Measurements from ENCODE around the gene MPDU1. TPM values are rescaled to one million over a fixed set of nuclear protein-coding genes. Genes with fewer than 3 reads are reported as not detected.

MPDU1 gene
- total RNA-seq, 2 experiments from 2014 or later, result 48.8 to 53.5 TPM

DNA sequence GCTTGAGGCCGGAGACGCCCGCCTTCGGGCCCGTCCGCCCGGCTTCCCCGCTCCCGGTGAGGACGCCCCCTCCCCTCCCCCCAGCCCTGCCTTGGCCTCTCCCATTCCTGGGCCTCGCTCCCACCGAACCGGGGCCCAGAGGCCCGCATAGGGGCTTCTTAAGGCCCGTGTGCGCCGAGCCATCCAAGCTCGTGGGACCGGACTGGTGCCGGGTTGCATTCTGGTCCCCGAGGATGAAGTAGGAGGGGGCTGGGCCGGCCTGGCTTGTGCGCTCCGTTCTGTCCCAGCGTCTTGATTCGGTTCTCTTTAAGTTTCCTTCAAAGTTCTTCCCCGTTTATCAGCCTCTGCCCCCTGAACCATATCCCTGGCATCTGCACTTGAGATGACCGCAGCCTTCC, 21.4 kb upstream of the MPDU1 start:
- Mint-ChIP-seq H3K27me3 (ENCODE audit: low read depth) (no peaks in the 10 kb centered on the region), H3K9me3 (no peaks in the 10 kb centered on the region), H3K4me1 (ENCODE audit: low read depth) (peaks cover 54% of the 10 kb centered on the region), H3K36me3 (ENCODE audit: low read depth) (peaks cover 23% of the 10 kb centered on the region), H3K27ac (peak overlapping the region; percentile 86), H3K4me3 (peak overlapping the region; percentile 87)
- CTCF ChIA-PET, result interaction anchor here (2.4 to 7.5 kb wide), 3 partner anchors 9 to 48 kb away, joined by 13 to 96 read pairs (median 26); partner anchors contain the start of gene MPDU1
- intact Hi-C loops (cut with micrococcal nuclease), result no loop called here
- DNase-seq, result no peak

DNA sequence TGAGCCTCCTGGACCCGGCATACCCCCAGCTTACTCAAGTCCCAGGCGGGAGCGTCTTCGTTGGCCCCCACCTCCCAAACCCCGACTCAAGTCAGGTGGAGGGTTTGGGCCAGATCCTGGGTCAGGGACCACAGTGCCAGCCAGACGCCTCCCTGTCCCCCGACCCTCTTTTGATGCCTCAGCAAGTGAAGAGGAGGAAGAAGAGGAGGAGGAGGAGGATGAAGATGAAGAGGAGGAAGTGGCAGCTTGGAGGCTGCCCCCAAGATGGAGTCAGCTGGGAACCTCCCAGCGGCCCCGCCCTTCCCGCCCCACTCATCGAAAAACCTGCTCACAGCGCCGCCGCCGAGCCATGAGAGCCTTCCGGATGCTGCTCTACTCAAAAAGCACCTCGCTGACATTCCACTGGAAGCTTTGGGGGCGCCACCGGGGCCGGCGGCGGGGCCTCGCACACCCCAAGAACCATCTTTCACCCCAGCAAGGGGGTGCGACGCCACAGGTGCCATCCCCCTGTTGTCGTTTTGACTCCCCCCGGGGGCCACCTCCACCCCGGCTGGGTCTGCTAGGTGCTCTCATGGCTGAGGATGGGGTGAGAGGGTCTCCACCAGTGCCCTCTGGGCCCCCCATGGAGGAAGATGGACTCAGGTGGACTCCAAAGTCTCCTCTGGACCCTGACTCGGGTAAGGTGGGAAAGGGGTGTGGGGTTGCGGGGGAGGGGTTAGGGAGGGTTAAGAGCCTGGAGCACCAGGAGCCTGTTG, 20.4 kb upstream of the MPDU1 start:
- no peak overlapping the region for H3K27ac Mint-ChIP-seq
- CTCF ChIA-PET, result no interaction called here

DNA sequence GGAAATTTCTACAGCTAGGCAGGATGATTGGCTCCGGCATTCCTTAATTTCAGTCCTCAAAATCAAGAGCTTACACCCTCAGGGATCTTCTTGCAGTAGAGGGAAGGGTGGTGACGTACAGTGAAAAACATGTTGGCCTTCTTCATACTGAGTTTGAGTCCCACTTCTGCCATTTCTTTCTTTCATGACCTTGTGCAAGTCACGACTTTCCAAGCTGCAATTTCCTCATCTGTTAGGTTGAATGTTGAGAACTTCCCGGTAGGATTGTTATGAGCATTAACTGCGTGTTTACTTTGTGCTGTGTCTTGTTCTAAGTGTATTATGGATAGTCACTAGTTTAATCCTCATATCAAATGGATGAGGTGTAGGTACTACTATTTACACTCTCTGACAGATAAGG, 14.1 kb upstream of the MPDU1 start:
- CTCF ChIA-PET, result interaction anchor here (3.5 kb wide), 1 partner anchor 8 kb away, joined by 26 read pairs; the partner anchor contains the start of gene SENP3
- H3K36me3 Mint-ChIP-seq (ENCODE audit: low read depth), result peaks cover 53% of the 10 kb centered on the region

More for the DNA sequence above, 20.4 kb upstream of the MPDU1 start:
- DNase-seq, result no peak
- Mint-ChIP-seq H3K4me1 (ENCODE audit: low read depth) (peaks cover 53% of the 10 kb centered on the region), H3K9me3 (no peaks in the 10 kb centered on the region), H3K4me3 (peak overlapping the region; percentile 87), H3K36me3 (ENCODE audit: low read depth) (peaks cover 29% of the 10 kb centered on the region), H3K27me3 (ENCODE audit: low read depth) (no peaks in the 10 kb centered on the region)
- intact Hi-C loops (cut with micrococcal nuclease), result no loop called here

DNA sequence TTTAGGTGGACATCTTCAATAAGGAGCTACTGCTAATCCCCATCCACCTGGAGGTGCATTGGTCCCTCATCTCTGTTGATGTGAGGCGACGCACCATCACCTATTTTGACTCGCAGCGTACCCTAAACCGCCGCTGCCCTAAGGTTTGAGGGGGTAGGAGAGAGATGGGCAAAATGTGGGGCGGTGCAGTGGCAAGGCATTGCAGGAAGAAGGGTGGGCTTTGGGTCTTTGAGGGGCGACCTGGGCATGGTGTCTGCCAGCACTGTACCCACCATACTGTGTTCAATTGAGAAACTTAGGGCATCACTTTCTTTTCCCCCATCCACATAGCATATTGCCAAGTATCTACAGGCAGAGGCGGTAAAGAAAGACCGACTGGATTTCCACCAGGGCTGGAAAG, 13.3 kb upstream of the MPDU1 start:
- Mint-ChIP-seq H3K27me3 (ENCODE audit: low read depth) (no peaks in the 10 kb centered on the region), H3K9me3 (no peaks in the 10 kb centered on the region), H3K4me3 (no peak overlapping the region), H3K36me3 (ENCODE audit: low read depth) (peaks cover 55% of the 10 kb centered on the region), H3K4me1 (ENCODE audit: low read depth) (peaks cover 36% of the 10 kb centered on the region), H3K27ac (no peak overlapping the region)
- DNase-seq, result no peak
- CTCF ChIA-PET, result interaction anchor here (0.7 to 3.5 kb wide), 3 partner anchors 9 to 118 kb away, joined by 3 to 26 read pairs (median 5); partner anchors contain the start of genes SENP3 and WRAP53
- intact Hi-C loops (cut with micrococcal nuclease), result loop anchor here (10.0 kb wide), 1 partner anchor 526 kb away; the partner anchor contains the start of gene SLC16A11

More for the DNA sequence above, 14.1 kb upstream of the MPDU1 start:
- peaks cover 32% of the 10 kb centered on the region for H3K4me1 Mint-ChIP-seq (ENCODE audit: low read depth)
- intact Hi-C loops (cut with micrococcal nuclease), result no loop called here
- H3K27ac Mint-ChIP-seq, result no peak overlapping the region
- no peak for DNase-seq
- H3K9me3 Mint-ChIP-seq, result no peaks in the 10 kb centered on the region
- no peak overlapping the region for H3K4me3 Mint-ChIP-seq
- no peaks in the 10 kb centered on the region for H3K27me3 Mint-ChIP-seq (ENCODE audit: low read depth)

DNA sequence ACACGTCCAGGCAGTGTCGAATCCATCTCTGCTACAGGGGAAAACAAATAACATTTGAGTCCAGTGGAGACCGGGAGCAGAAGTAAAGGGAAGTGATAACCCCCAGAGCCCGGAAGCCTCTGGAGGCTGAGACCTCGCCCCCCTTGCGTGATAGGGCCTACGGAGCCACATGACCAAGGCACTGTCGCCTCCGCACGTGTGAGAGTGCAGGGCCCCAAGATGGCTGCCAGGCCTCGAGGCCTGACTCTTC, 11.4 kb upstream of the MPDU1 start:
- no peaks in the 10 kb centered on the region for H3K9me3 Mint-ChIP-seq
- intact Hi-C loops (cut with micrococcal nuclease), result loop anchor here (1.0 to 10.0 kb wide), 15 partner anchors 11 to 527 kb away; partner anchors contain the start of genes EIF5A, ELP5, MPDU1 and NEURL4
- H3K4me3 Mint-ChIP-seq, result peak overlapping the region; percentile 85
- peak overlapping the region; percentile 99 for H3K27ac Mint-ChIP-seq
- no peak for DNase-seq
- peaks cover 67% of the 10 kb centered on the region for H3K36me3 Mint-ChIP-seq (ENCODE audit: low read depth)
- CTCF ChIA-PET, result interaction anchor here (1.1 to 3.5 kb wide), 2 partner anchors 11 to 119 kb away, joined by 3 to 26 read pairs; partner anchors contain the start of gene SENP3
- H3K4me1 Mint-ChIP-seq (ENCODE audit: low read depth), result peaks cover 53% of the 10 kb centered on the region
- no peaks in the 10 kb centered on the region for H3K27me3 Mint-ChIP-seq (ENCODE audit: low read depth)

DNA sequence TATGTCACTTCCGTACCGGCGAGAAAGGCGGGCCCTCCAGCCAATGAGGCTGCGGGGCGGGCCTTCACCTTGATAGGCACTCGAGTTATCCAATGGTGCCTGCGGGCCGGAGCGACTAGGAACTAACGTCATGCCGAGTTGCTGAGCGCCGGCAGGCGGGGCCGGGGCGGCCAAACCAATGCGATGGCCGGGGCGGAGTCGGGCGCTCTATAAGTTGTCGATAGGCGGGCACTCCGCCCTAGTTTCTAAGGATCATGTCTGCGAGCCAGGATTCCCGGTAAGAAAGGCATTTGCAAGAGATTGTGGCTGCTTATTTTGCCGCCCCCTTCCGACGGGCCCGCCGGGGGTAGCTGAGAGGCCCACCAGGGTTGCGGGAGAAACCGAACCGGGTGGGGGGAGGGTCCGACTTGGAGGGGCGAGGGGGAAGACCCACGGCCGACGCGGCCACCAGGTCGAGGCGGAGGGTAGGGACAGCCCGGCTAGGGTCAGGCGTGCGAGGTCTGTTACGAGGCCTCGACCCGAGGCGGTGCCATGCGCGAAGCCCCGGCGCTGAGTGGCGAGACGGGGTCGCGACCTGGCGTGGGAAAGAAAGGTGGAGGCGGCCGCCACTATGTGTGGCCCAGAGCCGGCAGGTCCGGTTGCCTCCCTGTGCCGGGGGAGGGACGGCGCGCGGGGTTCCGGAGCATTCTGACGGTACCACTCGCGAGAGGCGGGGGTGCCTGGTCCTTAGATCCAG, 10.9 kb upstream of the MPDU1 start:
- Mint-ChIP-seq H3K36me3 (ENCODE audit: low read depth) (peaks cover 67% of the 10 kb centered on the region), H3K4me1 (ENCODE audit: low read depth) (peaks cover 55% of the 10 kb centered on the region), H3K4me3 (peak overlapping the region; percentile 85), H3K9me3 (no peaks in the 10 kb centered on the region), H3K27me3 (ENCODE audit: low read depth) (no peaks in the 10 kb centered on the region), H3K27ac (peak overlapping the region; percentile 99)
- CTCF ChIA-PET, result interaction anchor here (1.1 to 3.5 kb wide), 2 partner anchors 12 to 120 kb away, joined by 3 to 26 read pairs; partner anchors contain the start of gene SENP3
- peak; percentile 100 for DNase-seq
- intact Hi-C loops (cut with micrococcal nuclease), result loop anchor here (1.0 to 10.0 kb wide), 15 partner anchors 11 to 528 kb away; partner anchors contain the start of genes EIF5A, ELP5, MPDU1 and NEURL4

DNA sequence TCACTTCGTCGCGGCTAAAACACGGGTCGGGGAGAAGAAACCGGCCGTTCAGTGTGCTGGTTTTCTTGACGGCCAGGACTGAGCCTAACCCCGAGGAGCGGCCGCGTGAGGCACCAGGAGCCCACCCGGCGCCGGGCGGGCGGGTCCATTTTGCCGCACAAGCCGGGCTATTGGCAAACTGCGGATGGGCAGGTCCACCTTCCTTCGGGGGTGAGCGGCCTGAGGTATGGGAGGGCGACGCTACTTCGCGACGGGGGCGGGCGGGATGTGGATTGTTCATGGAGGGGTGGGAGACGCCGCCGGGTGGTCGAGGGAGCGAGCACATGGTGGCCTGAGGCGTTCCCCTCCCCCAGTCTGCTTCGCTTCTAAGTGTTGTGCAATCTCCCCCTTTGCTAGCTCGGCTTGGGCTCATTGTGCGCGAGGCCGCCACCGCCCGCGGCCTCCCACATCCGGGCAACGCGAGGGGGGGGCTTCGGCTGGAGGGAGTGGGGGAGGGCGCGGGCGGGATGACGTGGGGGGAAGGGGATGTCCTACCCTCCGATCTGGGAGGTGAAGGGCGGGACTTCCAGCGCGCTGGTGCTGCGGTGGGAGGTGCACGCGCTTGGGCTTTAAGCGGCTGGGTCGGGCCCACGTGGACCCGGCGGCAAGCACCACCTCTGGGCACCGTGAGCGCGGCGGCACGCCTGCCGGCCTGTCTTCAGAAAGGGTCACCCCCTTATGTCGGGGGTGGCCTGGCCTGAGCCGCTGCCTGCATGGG, 10.2 kb upstream of the MPDU1 start:
- Mint-ChIP-seq H3K27ac (peak overlapping the region; percentile 99), H3K4me1 (ENCODE audit: low read depth) (peaks cover 61% of the 10 kb centered on the region), H3K4me3 (peak overlapping the region; percentile 85), H3K27me3 (ENCODE audit: low read depth) (no peaks in the 10 kb centered on the region), H3K36me3 (ENCODE audit: low read depth) (peaks cover 74% of the 10 kb centered on the region), H3K9me3 (no peaks in the 10 kb centered on the region)
- DNase-seq, result peak; percentile 94
- CTCF ChIA-PET, result interaction anchor here (0.9 kb wide), 1 partner anchor 13 kb away, joined by 3 read pairs; no protein-coding TSS in a partner anchor
- intact Hi-C loops (cut with micrococcal nuclease), result loop anchor here (2.0 to 10.0 kb wide), 3 partner anchors 269 to 529 kb away; partner anchors contain the start of genes ELP5 and SLC16A11

DNA sequence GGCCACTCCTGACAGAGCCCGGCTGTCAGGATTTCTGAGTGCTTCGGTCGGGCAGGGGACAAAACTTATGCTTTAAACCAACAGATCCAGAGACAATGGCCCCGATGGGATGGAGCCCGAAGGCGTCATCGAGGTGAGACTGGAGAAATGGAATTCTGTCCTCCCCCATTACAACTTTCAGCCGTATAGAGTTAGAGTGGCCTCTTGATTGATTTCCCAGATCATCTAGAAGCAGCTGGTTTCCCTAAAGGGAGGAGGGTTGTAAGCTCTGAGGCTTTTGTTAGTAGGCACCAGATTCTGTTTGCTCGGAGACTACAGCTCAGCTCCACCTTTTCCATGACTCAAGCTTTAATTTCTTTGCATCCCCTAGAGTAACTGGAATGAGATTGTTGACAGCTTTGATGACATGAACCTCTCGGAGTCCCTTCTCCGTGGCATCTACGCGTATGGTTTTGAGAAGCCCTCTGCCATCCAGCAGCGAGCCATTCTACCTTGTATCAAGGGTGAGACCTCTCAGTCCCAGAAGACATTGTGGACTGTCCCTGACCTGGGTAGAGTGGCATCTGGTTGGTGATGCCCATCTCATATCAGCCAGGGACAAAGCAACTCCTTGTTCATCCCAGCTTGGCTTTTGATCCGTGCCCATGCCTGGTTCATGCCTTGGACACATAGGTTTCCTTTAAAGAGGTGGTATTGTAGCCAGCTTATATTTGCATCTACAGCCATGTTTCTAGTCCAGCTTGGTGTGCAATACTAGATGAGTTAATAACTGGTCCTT, 9.3 kb upstream of the MPDU1 start:
- H3K4me1 Mint-ChIP-seq (ENCODE audit: low read depth), result peaks cover 67% of the 10 kb centered on the region
- peak overlapping the region; percentile 63 for H3K27ac Mint-ChIP-seq
- H3K27me3 Mint-ChIP-seq (ENCODE audit: low read depth), result no peaks in the 10 kb centered on the region
- intact Hi-C loops (cut with micrococcal nuclease), result loop anchor here (10.0 kb wide), 1 partner anchor 530 kb away; the partner anchor contains the start of gene SLC16A11
- no peak for DNase-seq
- peak overlapping the region; percentile 85 for H3K4me3 Mint-ChIP-seq
- peaks cover 70% of the 10 kb centered on the region for H3K36me3 Mint-ChIP-seq (ENCODE audit: low read depth)
- CTCF ChIA-PET, result interaction anchor here (0.8 to 2.3 kb wide), 3 partner anchors 13 to 113 kb away, joined by 3 to 8 read pairs (median 3); partner anchors contain the start of genes SOX15 and TP53
- H3K9me3 Mint-ChIP-seq, result no peaks in the 10 kb centered on the region

DNA sequence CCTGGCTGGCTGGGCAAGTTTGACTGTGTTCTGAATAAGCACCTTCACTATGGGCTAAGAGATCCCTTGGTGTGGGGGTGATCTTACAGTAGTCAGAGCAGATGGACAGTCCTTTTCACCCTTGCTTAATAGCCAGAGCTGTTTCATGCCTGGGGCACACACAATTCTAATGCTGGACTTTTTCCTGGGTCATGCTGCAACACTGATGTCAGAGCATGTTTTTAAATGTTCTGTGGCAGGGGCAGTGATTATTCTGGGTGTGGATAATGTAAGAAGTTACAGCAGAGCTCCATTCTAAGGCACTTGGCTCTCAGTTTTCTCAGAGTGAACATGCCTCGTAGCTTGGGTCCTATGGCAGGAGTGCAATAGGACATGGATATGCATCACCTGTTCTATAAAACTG, 8.2 kb upstream of the MPDU1 start:
- CTCF ChIA-PET, result interaction anchor here (0.5 to 2.3 kb wide), 6 partner anchors 14 to 530 kb away, joined by 3 to 8 read pairs (median 3); partner anchors contain the start of genes SOX15 and TP53
- Mint-ChIP-seq H3K4me3 (peak overlapping the region; percentile 85), H3K27ac (peak overlapping the region; percentile 63), H3K27me3 (ENCODE audit: low read depth) (no peaks in the 10 kb centered on the region), H3K36me3 (ENCODE audit: low read depth) (peaks cover 67% of the 10 kb centered on the region), H3K4me1 (ENCODE audit: low read depth) (peaks cover 73% of the 10 kb centered on the region), H3K9me3 (no peaks in the 10 kb centered on the region)
- no peak for DNase-seq
- intact Hi-C loops (cut with micrococcal nuclease), result loop anchor here (10.0 kb wide), 1 partner anchor 531 kb away; the partner anchor contains the start of gene SLC16A11

DNA sequence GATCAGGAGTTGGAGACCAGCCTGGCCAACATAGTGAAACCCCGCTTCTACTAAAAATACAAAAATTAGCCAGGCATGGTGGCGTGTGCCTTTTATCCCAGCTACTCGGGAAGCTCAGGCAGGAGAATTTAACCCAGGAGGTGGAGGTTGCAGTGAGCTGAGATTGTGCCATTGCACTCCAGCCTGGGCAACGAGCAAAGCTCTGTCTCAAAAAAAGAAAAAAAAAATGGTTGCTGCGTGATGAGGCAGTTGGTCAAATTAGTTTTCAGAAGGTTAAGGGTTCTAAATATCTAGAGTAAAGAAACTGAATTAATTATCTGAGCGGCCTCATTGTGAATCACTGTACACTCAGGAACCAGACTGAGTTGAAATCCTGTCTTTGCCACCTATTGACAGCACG, 7.7 kb upstream of the MPDU1 start:
- H3K9me3 Mint-ChIP-seq, result no peaks in the 10 kb centered on the region
- peaks cover 73% of the 10 kb centered on the region for H3K4me1 Mint-ChIP-seq (ENCODE audit: low read depth)
- peak overlapping the region; percentile 63 for H3K27ac Mint-ChIP-seq
- H3K36me3 Mint-ChIP-seq (ENCODE audit: low read depth), result peaks cover 65% of the 10 kb centered on the region
- peak overlapping the region; percentile 85 for H3K4me3 Mint-ChIP-seq
- H3K27me3 Mint-ChIP-seq (ENCODE audit: low read depth), result no peaks in the 10 kb centered on the region
- no peak for DNase-seq
- intact Hi-C loops (cut with micrococcal nuclease), result loop anchor here (10.0 kb wide), 1 partner anchor 531 kb away; the partner anchor contains the start of gene SLC16A11
- CTCF ChIA-PET, result interaction anchor here (0.5 to 2.3 kb wide), 4 partner anchors 13 to 152 kb away, joined by 3 to 8 read pairs (median 4); partner anchors contain the start of genes SOX15 and TP53

All from activated naive CD4-positive, alpha-beta T cell treated with anti-CD3 and anti-CD28 coated beads for 36 hours (primary cell).